ENCODE measurements around the gene SSX2IP. TPM values are rescaled to one million over a fixed set of nuclear protein-coding genes. Genes with fewer than 3 reads are reported as not detected.
"Not testable (repeated sequence)": the region's sequence is repeated elsewhere in the genome, so short reads cannot be mapped to it uniquely, and the experiment has no call there.

Gene SSX2IP
- total RNA-seq, 2 donors from 2014 or later = 16.6 to 21.8 TPM

DNA sequence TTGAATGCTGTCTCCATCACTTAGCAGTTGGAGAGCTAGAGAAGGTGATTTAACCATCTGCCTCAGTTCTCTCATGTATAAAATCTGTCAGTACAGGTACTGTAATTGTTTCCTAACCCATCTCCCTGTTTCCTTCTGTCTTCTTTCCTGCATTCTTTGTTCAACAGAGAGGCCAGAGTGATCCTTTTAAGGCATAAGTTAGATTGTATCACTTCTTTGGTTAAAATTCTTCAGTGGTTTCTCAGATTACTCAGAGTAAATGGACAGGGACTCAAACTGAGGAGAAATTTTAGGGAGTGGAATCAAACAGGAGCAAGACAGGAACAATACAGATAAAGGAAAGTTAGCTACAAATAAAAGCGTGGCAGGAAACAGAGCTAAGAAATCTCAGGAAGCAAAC, 45.2 kb upstream of the SSX2IP start:
- no peak overlapping the region for H3K27ac ChIP-seq (ENCODE audit: low read depth, low read length)
- no peaks in the 10 kb centered on the region for H3K9me3 ChIP-seq (ENCODE audit: control insufficient read depth, low read length)
- H3K27ac Mint-ChIP-seq = no peak overlapping the region
- peaks cover 9% of the 10 kb centered on the region for H3K27me3 Mint-ChIP-seq (ENCODE audit: insufficient read depth)
- H3K36me3 Mint-ChIP-seq (ENCODE audit: low read depth) = no peaks in the 10 kb centered on the region
- no peaks in the 10 kb centered on the region for H3K27me3 ChIP-seq (ENCODE audit: control insufficient read depth, insufficient read depth, low read length, poor library complexity, severe bottlenecking)
- no peak overlapping the region for H3K9ac ChIP-seq (ENCODE audit: extremely low read depth, low read length, poor library complexity, severe bottlenecking)
- no peaks in the 10 kb centered on the region for H3K36me3 ChIP-seq (ENCODE audit: control insufficient read depth, insufficient read depth, low read length)
- TF ChIP-seq, protein P1, sequence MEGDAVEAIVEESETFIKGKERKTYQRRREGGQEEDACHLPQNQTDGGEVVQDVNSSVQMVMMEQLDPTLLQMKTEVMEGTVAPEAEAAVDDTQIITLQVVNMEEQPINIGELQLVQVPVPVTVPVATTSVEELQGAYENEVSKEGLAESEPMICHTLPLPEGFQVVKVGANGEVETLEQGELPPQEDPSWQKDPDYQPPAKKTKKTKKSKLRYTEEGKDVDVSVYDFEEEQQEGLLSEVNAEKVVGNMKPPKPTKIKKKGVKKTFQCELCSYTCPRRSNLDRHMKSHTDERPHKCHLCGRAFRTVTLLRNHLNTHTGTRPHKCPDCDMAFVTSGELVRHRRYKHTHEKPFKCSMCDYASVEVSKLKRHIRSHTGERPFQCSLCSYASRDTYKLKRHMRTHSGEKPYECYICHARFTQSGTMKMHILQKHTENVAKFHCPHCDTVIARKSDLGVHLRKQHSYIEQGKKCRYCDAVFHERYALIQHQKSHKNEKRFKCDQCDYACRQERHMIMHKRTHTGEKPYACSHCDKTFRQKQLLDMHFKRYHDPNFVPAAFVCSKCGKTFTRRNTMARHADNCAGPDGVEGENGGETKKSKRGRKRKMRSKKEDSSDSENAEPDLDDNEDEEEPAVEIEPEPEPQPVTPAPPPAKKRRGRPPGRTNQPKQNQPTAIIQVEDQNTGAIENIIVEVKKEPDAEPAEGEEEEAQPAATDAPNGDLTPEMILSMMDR (conservative IDR thresholded peaks at IDR 0.05) = no peak
- H3K9me3 Mint-ChIP-seq = no peaks in the 10 kb centered on the region
- peaks cover 13% of the 10 kb centered on the region for H3K4me1 ChIP-seq (ENCODE audit: control insufficient read depth, insufficient read depth, low read length)
- peaks cover 15% of the 10 kb centered on the region for H3K4me1 Mint-ChIP-seq
- no peak for DNase-seq
- 90% methylated on average over 1 of the region's 1 CpG; no CpG with 5 or more reads in 1 of the 2 experiments for WGBS, 2 experiments (ENCODE audit: insufficient coverage in 1 of 2, insufficient read length in 1 of 2)
- H3K4me3 ChIP-seq (ENCODE audit: low read length) = no peak overlapping the region
- H3K4me3 Mint-ChIP-seq = no peak overlapping the region

DNA sequence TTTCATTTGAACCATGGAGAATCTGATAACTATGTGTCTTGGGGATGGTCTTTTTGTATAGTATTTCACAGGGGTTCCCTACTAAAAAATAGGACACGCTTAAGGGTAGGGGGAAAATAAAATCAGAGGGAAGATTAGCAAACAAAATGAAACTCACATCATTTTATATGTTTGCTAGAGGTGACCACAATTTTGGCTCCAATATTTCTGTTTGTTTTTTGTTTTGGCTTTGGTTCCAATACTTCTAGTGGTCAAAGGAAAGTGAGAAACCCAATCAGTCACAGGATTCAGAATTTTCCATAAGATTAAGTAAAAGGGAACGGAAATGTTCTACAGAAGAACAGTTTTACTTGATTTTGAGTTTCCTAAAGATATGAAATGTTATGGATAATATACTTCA, 42.3 kb upstream of the SSX2IP start:
- H3K27ac ChIP-seq (ENCODE audit: low read depth, low read length) = no peak overlapping the region
- peaks cover 15% of the 10 kb centered on the region for H3K27me3 Mint-ChIP-seq (ENCODE audit: insufficient read depth)

GRCh38 chr1:84731519-84731918, 41.3 kb upstream of the SSX2IP start:
- Mint-ChIP-seq H3K4me1 (peaks cover 2% of the 10 kb centered on the region), H3K4me3 (no peak overlapping the region), H3K9me3 (no peaks in the 10 kb centered on the region), H3K36me3 (ENCODE audit: low read depth) (no peaks in the 10 kb centered on the region), H3K27me3 (ENCODE audit: insufficient read depth) (peaks cover 15% of the 10 kb centered on the region), H3K27ac (no peak overlapping the region)
- Histone ChIP-seq H3K4me1 (ENCODE audit: control insufficient read depth, insufficient read depth, low read length) (no peaks in the 10 kb centered on the region), H3K9me3 (ENCODE audit: control insufficient read depth, low read length) (no peaks in the 10 kb centered on the region), H3K9ac (ENCODE audit: extremely low read depth, low read length, poor library complexity, severe bottlenecking) (no peak overlapping the region), H3K36me3 (ENCODE audit: control insufficient read depth, insufficient read depth, low read length) (no peaks in the 10 kb centered on the region), H3K27ac (ENCODE audit: low read depth, low read length) (no peak overlapping the region), H3K27me3 (ENCODE audit: control insufficient read depth, insufficient read depth, low read length, poor library complexity, severe bottlenecking) (no peaks in the 10 kb centered on the region), H3K4me3 (ENCODE audit: low read length) (no peak overlapping the region)
- TF ChIP-seq, protein P1 (conservative IDR thresholded peaks at IDR 0.05) = no peak
- DNase-seq = no peak

More for the DNA sequence above, 42.3 kb upstream of the SSX2IP start:
- no peak for DNase-seq
- H3K36me3 ChIP-seq (ENCODE audit: control insufficient read depth, insufficient read depth, low read length) = no peaks in the 10 kb centered on the region
- H3K9ac ChIP-seq (ENCODE audit: extremely low read depth, low read length, poor library complexity, severe bottlenecking) = no peak overlapping the region
- Mint-ChIP-seq H3K9me3 (no peaks in the 10 kb centered on the region), H3K4me1 (peaks cover 9% of the 10 kb centered on the region), H3K27ac (no peak overlapping the region), H3K36me3 (ENCODE audit: low read depth) (no peaks in the 10 kb centered on the region), H3K4me3 (no peak overlapping the region)
- no peaks in the 10 kb centered on the region for H3K27me3 ChIP-seq (ENCODE audit: control insufficient read depth, insufficient read depth, low read length, poor library complexity, severe bottlenecking)
- WGBS, 2 experiments (ENCODE audit: insufficient coverage in 1 of 2, insufficient read length in 1 of 2) = 50% methylated on average over 2 of the region's 2 CpGs; no CpG with 5 or more reads in 1 of the 2 experiments
- peaks cover 5% of the 10 kb centered on the region for H3K4me1 ChIP-seq (ENCODE audit: control insufficient read depth, insufficient read depth, low read length)
- no peak overlapping the region for H3K4me3 ChIP-seq (ENCODE audit: low read length)
- H3K9me3 ChIP-seq (ENCODE audit: control insufficient read depth, low read length) = no peaks in the 10 kb centered on the region
- TF ChIP-seq, protein P1 (conservative IDR thresholded peaks at IDR 0.05) = no peak

DNA sequence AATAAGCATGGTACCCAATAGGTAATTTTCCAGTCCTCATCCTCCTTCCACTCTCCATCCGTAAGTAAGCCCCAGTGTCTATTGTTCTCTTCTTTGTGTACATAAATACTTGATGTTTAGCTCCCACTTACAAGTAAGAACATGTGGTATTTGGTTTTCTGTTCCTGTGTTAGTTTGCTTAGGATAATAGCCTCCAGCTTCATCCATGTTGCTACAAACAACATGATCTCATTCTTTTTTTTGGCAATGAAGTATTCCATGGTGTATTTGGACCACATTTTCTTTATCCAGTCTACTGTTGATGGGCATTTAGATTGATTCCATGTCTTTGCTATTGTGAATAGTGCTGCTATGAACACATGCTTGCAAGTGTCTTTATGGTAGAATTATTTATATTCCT, 37.5 kb upstream of the SSX2IP start:
- H3K9me3 ChIP-seq (ENCODE audit: control insufficient read depth, low read length) = not testable (repeated sequence)

More for the DNA sequence above, 37.5 kb upstream of the SSX2IP start:
- H3K27ac ChIP-seq (ENCODE audit: low read depth, low read length); H3K36me3 ChIP-seq (ENCODE audit: control insufficient read depth, insufficient read depth, low read length); H3K27me3 ChIP-seq (ENCODE audit: control insufficient read depth, insufficient read depth, low read length, poor library complexity, severe bottlenecking); H3K36me3 Mint-ChIP-seq (ENCODE audit: low read depth); H3K4me3 Mint-ChIP-seq; H3K4me3 ChIP-seq (ENCODE audit: low read length); DNase-seq; H3K9ac ChIP-seq (ENCODE audit: extremely low read depth, low read length, poor library complexity, severe bottlenecking); H3K9me3 Mint-ChIP-seq; H3K4me1 Mint-ChIP-seq; H3K4me1 ChIP-seq (ENCODE audit: control insufficient read depth, insufficient read depth, low read length); H3K27ac Mint-ChIP-seq: not testable (repeated sequence)
- peaks cover 19% of the 10 kb centered on the region for H3K27me3 Mint-ChIP-seq (ENCODE audit: insufficient read depth)
- WGBS, 2 experiments (ENCODE audit: insufficient coverage in 1 of 2, insufficient read length in 1 of 2) = 100% methylated on average over 1 of the region's 1 CpG; no CpG with 5 or more reads in 1 of the 2 experiments
